ENCODE measurements around the gene CPEB3.
"Not testable (repeated sequence)": the region's sequence is repeated elsewhere in the genome, so short reads cannot be mapped to it uniquely, and the experiment has no call there.

DNA sequence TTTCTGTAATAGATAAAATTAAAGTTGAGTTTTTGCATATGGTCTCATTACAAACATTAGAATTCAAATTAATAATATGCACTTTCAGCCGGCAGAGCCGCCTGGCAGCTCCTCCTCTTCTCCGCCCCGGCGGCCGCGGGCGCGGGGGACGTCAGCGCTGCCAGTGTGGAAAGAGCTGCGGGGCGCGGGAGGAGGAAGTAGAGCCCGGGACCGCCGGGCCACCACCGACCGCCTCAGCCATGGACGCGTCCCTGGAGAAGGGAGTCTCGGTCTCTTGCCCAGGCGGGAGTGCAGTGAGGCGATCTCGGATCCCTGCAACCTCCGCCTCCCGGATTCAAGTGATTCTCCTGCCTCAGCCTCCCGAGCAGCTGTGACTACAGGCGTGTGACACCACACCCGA, 176.0 kb downstream of the CPEB3 start:
- TF ChIP-seq, protein P1, sequence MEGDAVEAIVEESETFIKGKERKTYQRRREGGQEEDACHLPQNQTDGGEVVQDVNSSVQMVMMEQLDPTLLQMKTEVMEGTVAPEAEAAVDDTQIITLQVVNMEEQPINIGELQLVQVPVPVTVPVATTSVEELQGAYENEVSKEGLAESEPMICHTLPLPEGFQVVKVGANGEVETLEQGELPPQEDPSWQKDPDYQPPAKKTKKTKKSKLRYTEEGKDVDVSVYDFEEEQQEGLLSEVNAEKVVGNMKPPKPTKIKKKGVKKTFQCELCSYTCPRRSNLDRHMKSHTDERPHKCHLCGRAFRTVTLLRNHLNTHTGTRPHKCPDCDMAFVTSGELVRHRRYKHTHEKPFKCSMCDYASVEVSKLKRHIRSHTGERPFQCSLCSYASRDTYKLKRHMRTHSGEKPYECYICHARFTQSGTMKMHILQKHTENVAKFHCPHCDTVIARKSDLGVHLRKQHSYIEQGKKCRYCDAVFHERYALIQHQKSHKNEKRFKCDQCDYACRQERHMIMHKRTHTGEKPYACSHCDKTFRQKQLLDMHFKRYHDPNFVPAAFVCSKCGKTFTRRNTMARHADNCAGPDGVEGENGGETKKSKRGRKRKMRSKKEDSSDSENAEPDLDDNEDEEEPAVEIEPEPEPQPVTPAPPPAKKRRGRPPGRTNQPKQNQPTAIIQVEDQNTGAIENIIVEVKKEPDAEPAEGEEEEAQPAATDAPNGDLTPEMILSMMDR (IDR thresholded peaks at IDR 0.05), result not testable (repeated sequence)
- TF ChIP-seq POLR2A (IDR thresholded peaks at IDR 0.05), result not testable (repeated sequence)

Measured in adrenal gland (tissue), 5 donors.